SJSA1 (cell line): Measurements from ENCODE around the gene RIMKLA. TPM values are rescaled to one million over a fixed set of nuclear protein-coding genes. Genes with fewer than 3 reads are reported as not detected.

Experiments
- DNase-seq, 2 experiments: peaks; one replicate each; pipeline ENCODE4 v3.0.0-alpha.2; 2015 to 2020; ENCODE audit warnings: low spot score in 2 of 2, low read depth in 1 of 2
- H3K27ac ChIP-seq: fragments of 250-450 bp; sonication (Bioruptor Pico); 2 replicates; pipeline ENCODE4 v1.5.1; 2020; ENCODE audit warnings: mild to moderate bottlenecking, moderate library complexity
- H3K27me3 ChIP-seq: fragments of 250-450 bp; sonication (Bioruptor Pico); replicated peaks from 2 replicates; pipeline ENCODE4 v1.5.1; 2020; ENCODE audit warnings: mild to moderate bottlenecking, moderate library complexity
- H3K36me3 ChIP-seq: fragments of 250-450 bp; sonication (Bioruptor Pico); 2 replicates; pipeline ENCODE4 v1.5.1; 2020; ENCODE audit warnings: mild to moderate bottlenecking
- H3K4me1 ChIP-seq: fragments of 250-450 bp; sonication (Bioruptor Pico); replicated peaks from 2 replicates; pipeline ENCODE4 v1.6.1; 2021; ENCODE audit warnings: mild to moderate bottlenecking
- H3K4me3 ChIP-seq: fragments of 250-450 bp; sonication (Bioruptor Pico); 2 replicates; pipeline ENCODE4 v1.5.1; 2020; ENCODE audit warnings: mild to moderate bottlenecking
- H3K9me3 ChIP-seq: fragments of 250-450 bp; sonication (Bioruptor Pico); replicated peaks from 2 replicates; pipeline ENCODE4 v1.5.1; 2020; ENCODE audit warnings: mild to moderate bottlenecking
- total RNA-seq: library from RNA; depleted of rRNA; stranded (reverse); fragments of >200 nt; shearing (Covaris generic); gene quantifications from 2 replicates; pipeline ENCODE4 v1.2.3, GENCODE V29; 2014

Gene RIMKLA
- total RNA-seq, 1 experiment from 2014 or later: under 0.01 TPM

DNA sequence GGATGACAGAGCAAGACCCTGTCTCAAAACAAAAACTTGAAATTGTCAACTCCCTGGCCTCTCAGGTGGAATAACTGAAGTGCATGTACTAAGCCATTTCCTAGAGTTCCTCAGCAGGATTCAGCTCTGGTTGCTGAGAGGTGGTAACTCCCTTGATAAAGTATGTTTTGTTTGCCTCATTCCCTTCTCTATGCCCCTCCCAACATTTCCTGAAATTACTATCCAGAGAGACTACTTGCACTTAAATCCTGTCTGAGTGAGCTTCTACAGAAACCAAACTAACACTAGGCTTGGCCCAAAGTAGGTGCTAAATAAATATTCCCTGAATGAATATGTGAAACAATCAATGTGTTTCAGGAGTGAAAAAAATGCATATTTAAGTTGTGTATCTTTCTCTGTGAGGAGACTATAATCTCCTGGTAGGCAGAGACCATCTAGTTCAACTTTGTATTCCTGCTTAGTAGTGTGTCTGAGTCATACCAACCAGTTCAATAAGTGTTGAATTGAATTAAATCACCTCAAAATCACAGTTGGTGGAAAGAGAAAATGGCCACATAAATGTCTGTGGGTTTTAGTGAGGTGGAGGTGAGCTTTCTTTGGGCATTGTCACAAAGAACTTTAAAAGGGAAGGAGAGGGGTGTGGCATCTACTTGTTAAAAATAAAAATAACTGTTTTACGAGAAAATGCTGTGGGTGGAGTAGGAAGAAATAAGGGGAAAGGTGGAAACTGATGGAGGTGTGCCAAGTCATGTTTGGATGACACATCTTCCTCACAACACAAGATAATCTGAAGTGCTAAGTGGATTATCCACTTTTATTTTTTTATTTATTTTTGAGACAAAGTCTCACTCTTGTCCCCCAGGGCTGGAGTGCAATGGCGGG is 12.6 kb downstream of the RIMKLA start:
- Histone ChIP-seq H3K27me3 (0 out of 2 replicates have a peak, but pooled peaks cover 2% of the 10 kb centered on the region), H3K36me3 (no peaks in the 10 kb centered on the region), H3K27ac (no peak overlapping the region), H3K4me3 (no peak overlapping the region), H3K9me3 (no peaks in the 10 kb centered on the region; the same call in 1 of the 2 replicates), H3K4me1 (no peaks in the 10 kb centered on the region)
- DNase-seq: no peak

- no peaks in the 10 kb centered on the region for H3K4me1 ChIP-seq
- no peak overlapping the region for H3K4me3 ChIP-seq
- no peaks in the 10 kb centered on the region for H3K36me3 ChIP-seq
- H3K9me3 ChIP-seq: no peaks in the 10 kb centered on the region
- 0 out of 2 replicates have a peak, but pooled peaks cover 5% of the 10 kb centered on the region for H3K27me3 ChIP-seq
- DNase-seq: no peak
- H3K27ac ChIP-seq: no peak overlapping the region
These were observed 18.9 kb downstream of the RIMKLA start for GRCh38 chr1:42399315-42400100.

- Histone ChIP-seq H3K36me3 (no peaks in the 10 kb centered on the region), H3K27ac (no peak overlapping the region), H3K27me3 (0 out of 2 replicates have a peak, but pooled peaks cover 5% of the 10 kb centered on the region), H3K4me1 (no peaks in the 10 kb centered on the region), H3K4me3 (no peak overlapping the region), H3K9me3 (no peaks in the 10 kb centered on the region)
- DNase-seq: no peak
These were observed 23.3 kb downstream of the RIMKLA start for GRCh38 chr1:42403880-42404400.

GRCh38 chr1:42414551-42415496 is 34.2 kb downstream of the RIMKLA start:
- Histone ChIP-seq H3K36me3 (no peaks in the 10 kb centered on the region), H3K4me3 (no peak overlapping the region), H3K27me3 (peaks cover 6% of the 10 kb centered on the region; the same call in 1 of the 2 replicates), H3K9me3 (no peaks in the 10 kb centered on the region), H3K27ac (no peak overlapping the region), H3K4me1 (no peaks in the 10 kb centered on the region)
- no peak for DNase-seq

DNA sequence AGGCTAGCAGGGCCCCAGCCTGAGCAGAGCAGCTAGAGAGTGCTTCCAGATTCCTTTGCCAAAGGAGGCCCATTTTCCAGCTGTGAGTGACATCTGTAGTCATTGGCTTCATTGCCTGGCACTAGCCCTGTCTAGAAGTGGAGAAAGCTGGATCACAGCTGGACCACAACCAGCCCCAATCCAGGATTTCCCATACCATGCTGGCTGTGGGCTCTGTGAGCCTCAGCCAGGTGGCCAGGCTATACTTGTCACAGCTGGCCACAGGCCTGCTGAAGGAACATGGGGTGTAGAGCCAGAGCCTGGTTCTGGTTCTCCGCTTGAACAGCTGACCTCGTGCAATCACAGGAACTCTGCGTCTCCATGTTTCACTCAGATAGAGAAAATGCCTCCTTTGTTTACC is 36.6 kb downstream of the RIMKLA start:
- H3K27me3 ChIP-seq: peaks cover 11% of the 10 kb centered on the region
- no peaks in the 10 kb centered on the region for H3K4me1 ChIP-seq
- no peak overlapping the region for H3K27ac ChIP-seq
- H3K4me3 ChIP-seq: no peak overlapping the region
- no peak for DNase-seq
- H3K36me3 ChIP-seq: no peaks in the 10 kb centered on the region
- H3K9me3 ChIP-seq: no peaks in the 10 kb centered on the region; the same call in 1 of the 2 replicates

DNA sequence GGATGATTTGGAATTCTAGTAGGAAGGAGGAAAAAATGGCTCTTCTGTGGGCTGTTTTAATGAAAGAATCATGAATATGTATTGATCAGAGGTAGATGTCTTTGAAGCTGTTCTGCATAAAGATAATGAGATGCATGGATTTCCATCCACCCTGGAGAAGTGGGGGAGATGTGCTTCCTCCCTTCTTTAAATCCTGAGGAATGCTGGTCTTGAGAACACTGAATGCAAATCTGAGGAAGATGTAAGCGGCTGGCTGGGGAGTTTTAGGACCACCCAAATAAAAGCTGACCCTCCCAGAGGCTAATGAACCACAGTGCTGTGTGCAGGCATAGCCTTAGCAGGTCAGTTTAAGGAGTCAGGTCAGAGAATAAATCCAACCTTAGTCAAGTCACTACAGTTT is 37.9 kb downstream of the RIMKLA start:
- Histone ChIP-seq H3K36me3 (no peaks in the 10 kb centered on the region), H3K4me3 (no peak overlapping the region), H3K27ac (no peak overlapping the region), H3K27me3 (peaks cover 17% of the 10 kb centered on the region), H3K9me3 (no peaks in the 10 kb centered on the region; the same call in 1 of the 2 replicates), H3K4me1 (no peaks in the 10 kb centered on the region)
- DNase-seq: no peak

- Histone ChIP-seq H3K4me3 (no peak overlapping the region), H3K36me3 (no peaks in the 10 kb centered on the region), H3K9me3 (no peaks in the 10 kb centered on the region; the same call in 1 of the 2 replicates), H3K27ac (no peak overlapping the region), H3K4me1 (no peaks in the 10 kb centered on the region), H3K27me3 (peaks cover 17% of the 10 kb centered on the region)
- DNase-seq: no peak
These were observed 38.7 kb downstream of the RIMKLA start for GRCh38 chr1:42419126-42419821.

DNA sequence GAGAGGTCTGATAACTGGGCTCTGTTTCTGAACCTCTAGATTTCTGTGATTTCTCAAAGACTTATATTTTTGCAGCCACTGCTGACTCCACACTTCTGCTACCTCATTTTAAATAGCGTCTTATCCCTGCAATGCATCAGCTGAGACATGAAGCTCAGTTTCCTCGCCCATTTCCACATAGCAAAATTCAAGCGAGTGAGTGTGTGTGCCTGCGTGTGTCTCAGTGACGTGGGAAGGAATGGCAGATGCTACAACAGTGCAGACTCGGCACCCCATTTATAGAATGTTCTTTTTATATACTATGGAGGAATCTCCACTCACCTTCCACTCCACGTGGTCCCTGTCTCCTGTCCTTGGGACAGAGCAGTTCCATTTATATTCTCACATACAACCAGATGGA is 39.5 kb downstream of the RIMKLA start:
- Histone ChIP-seq H3K27me3 (peaks cover 17% of the 10 kb centered on the region), H3K9me3 (no peaks in the 10 kb centered on the region; the same call in 1 of the 2 replicates), H3K36me3 (no peaks in the 10 kb centered on the region), H3K4me3 (no peak overlapping the region), H3K27ac (no peak overlapping the region), H3K4me1 (no peaks in the 10 kb centered on the region)
- DNase-seq: no peak

DNA sequence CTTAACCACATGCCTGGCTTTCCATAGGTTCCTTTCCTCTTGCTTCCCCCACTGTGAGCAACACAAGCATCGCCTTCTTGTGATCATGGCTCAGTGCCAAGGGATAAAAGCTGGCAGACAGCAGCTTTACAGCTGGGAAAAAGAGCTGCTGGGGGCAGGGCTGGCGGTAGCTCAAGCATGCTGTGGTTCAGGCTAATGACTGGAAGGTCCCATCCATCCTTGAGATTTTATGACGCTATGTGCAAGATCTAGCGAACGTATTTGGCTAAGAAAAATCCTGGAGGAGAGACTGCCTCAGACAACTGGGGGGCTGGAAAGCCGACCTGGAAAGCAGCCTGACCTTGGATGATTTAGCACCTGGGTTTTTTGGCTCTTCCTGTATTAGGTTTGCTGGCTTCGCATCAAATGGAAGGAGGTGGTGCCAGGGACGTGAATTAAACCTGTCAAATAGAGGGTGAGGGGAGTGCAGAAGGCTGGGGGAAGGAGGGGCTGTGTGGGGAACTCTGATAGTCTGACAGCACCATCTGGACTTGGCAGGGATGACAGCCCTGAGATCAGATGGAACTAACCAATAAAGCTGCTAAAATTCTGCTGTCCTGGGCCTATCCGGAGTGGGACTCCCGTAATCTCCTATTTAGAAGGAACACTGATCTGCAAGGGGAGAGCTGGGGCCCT is 40.5 kb downstream of the RIMKLA start:
- H3K4me1 ChIP-seq: no peaks in the 10 kb centered on the region
- H3K36me3 ChIP-seq: no peaks in the 10 kb centered on the region
- H3K9me3 ChIP-seq: no peaks in the 10 kb centered on the region; the same call in 1 of the 2 replicates
- H3K27ac ChIP-seq: no peak overlapping the region
- H3K4me3 ChIP-seq: no peak overlapping the region
- peaks cover 17% of the 10 kb centered on the region for H3K27me3 ChIP-seq
- DNase-seq: no peak

- Histone ChIP-seq H3K36me3 (no peaks in the 10 kb centered on the region), H3K27me3 (peaks cover 11% of the 10 kb centered on the region), H3K4me1 (no peaks in the 10 kb centered on the region), H3K27ac (no peak overlapping the region), H3K9me3 (no peaks in the 10 kb centered on the region; the same call in 1 of the 2 replicates), H3K4me3 (no peak overlapping the region)
- DNase-seq: no peak
These were observed 42.1 kb downstream of the RIMKLA start for GRCh38 chr1:42422737-42423136.

DNA sequence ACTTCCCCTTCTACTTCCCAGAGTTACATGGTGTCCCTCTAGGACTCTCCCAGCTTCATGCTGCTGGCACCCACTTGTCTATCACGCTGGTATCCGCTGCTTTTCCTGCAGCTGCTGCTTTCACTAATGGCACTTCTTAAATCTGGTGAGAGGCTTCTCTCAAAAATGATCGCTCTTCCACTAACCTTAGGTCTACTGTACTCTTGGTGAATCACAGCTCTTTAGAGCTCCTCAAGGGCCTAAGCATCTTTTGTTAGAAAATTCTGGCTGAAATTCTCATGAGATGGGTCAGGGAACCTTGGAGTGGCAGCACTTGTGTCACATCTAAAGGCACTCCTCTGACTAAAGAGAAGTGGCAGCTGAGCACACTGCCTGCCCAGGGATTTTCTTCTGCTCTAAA is 43.1 kb downstream of the RIMKLA start:
- H3K4me3 ChIP-seq: no peak overlapping the region
- no peaks in the 10 kb centered on the region for H3K36me3 ChIP-seq
- H3K9me3 ChIP-seq: no peaks in the 10 kb centered on the region; the same call in 1 of the 2 replicates
- peaks cover 11% of the 10 kb centered on the region for H3K27me3 ChIP-seq
- H3K4me1 ChIP-seq: no peaks in the 10 kb centered on the region
- no peak for DNase-seq
- H3K27ac ChIP-seq: no peak overlapping the region

GRCh38 chr1:42424201-42424600 is 43.6 kb downstream of the RIMKLA start:
- no peaks in the 10 kb centered on the region; the same call in 1 of the 2 replicates for H3K9me3 ChIP-seq
- no peak overlapping the region for H3K27ac ChIP-seq
- no peak for DNase-seq
- no peak overlapping the region for H3K4me3 ChIP-seq
- peaks cover 11% of the 10 kb centered on the region for H3K27me3 ChIP-seq
- H3K36me3 ChIP-seq: no peaks in the 10 kb centered on the region
- H3K4me1 ChIP-seq: no peaks in the 10 kb centered on the region
